ENCODE data around the gene SETD2.

DNA sequence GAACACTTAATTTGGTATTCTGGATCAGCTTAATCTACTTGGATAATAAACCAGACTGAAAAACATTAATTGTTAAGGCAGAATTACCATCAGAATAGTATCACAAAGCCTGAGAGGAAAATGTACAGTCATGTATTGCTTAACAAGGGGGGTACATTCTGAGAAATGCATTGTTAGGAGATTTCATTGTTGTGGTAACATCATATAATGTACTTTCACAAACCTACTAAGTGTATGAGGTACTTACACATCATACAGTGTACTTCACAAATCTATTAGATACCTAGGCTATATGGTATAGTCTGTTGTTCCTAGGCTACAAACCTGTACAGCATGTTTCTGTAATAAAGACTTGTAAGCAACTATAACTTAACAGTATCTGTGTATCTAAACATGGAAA lies 116.2 kb downstream of the SETD2 start:
- no peak for TF ChIP-seq CTCF (IDR thresholded peaks at IDR 0.05)
- no peak for TF ChIP-seq POLR2A (IDR thresholded peaks at IDR 0.05)
- TF ChIP-seq EP300 (IDR thresholded peaks at IDR 0.05), result no peak

Measured in stomach (tissue), 4 donors.